NCI-H2196 treated with DMSO at 0.1 percent for 48 hours (cell line): Measurements from ENCODE around the gene MGAT5B.

Experiments used
- DNase-seq: peaks from one replicate; lab custom pipeline; 2025; ENCODE audit not compliant: unreplicated experiment; lab: John Stamatoyannopoulos, UW

Gene MGAT5B

DNA sequence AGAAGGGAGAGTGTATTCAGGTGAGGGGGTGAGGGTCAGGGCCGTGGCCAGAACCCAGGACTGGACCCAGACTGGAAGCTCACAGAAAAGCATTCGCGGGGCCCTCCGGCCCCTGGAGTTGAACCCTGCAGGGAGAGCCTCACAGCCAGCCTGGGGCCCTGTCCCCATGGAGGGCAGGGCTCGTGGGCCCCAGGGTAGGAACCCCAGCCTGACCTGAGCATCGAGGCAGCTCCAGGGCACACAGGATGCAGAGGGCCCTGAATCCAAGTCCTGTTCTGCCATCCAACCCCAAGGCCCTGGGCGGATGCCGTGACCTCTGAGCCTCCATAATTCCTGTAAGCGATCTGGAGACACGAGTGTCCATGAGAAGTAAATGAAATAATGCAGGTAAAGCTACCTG, 79.1 kb downstream of the MGAT5B start:
- DNase-seq, result no peak

- DNase-seq, result no peak
Measured at GRCh38 chr17:76947771-76948170, 79.6 kb downstream of the MGAT5B start.

DNA sequence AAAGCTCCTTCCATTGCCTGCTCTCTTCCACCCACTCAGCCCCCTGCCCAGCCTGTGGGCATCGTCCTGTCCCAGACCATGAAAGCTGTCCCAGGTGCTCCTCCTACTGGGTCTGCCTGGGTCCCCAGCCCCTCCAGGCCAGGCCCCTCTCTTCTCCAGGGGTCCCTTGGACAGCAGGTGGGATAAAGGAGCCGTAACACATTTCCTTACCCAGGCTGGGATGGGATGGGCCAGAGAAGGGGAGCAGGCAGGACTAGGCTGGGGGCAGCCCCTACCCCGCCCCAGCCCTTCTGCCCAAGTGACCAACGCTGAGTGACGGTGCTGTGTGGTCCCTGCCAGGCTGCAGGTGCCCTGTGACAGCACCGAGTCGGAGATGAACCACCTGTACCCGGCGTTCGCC, 80.1 kb downstream of the MGAT5B start:
- DNase-seq, result no peak

DNA sequence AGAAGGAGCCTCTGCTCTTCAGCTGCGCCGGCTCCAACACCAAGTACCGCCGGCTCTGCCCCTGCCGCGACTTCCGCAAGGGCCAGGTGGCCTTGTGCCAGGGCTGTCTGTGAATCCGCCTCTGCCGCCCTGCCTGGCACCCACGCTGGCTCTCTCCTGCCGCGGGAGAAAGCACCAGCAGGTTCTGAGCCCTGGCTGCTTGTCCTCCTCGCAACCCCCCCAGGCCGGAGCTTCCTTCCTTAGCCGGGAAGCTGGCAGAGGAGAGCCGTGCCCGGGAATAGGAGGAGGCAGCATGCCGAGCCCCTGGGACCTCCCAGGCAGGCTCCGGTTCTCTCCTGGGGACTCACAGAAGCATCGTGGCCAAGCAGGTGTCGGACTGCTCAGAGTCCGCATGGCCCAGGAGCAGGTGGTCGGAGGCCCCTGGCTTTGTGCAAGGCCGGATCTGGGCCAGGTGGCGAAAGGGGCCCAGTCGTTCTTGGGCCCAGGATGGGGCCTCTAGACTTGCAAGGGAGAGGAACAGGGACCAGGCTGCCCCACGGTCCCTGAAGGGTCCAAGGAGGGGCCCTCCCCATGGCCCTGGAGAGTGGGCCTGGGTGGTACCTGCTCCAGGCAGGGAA, 80.6 kb downstream of the MGAT5B start:
- DNase-seq, result no peak

- no peak for DNase-seq
Measured at GRCh38 chr17:76949913-76950695, 81.9 kb downstream of the MGAT5B start.

DNA sequence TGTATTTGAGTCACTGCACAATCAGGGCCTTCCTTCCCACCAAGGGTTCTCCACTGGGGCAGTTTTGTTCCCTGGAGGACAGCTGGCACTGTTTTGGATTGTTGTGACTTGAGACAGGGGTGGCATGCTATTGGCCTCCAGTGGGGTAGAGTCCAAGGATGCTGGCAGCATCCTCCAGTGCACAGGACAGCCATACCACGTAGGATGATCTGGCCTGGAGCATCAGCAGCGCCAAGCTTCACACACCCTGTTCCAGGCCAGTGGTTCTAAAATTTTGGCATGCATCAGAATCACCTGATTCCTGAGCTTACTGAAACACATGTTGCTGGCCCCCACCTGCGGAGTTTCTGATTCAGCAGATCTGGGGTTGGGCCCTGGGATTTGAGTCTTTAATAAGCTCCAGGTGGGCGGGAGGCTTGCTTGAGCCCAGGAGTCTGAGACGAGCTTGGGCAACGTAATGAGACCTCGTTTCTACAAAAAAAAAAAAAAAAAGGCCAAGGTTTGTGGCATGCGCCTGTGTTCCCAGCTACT, 83.2 kb downstream of the MGAT5B start:
- DNase-seq, result no peak

DNA sequence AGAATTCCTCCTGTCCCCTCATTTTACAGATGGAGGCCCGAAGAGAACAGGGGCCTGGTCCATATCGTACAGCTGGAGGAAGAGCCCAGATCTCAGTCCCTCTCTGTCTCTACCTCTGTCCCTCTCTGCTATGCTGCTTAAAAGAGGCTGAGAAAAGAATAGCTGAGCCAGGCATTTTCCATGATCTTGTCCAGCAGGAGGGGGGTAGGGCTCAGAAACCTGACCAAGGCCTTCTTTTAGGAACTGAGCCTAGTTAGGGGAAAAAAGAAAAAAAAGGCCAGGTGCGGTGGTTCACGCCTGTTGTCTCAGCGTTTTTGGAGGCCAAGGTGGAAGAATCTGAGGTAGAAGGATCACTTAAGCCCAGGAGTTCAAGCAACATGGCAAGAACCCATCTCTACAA, 84.2 kb downstream of the MGAT5B start:
- DNase-seq, result no peak

GRCh38 chr17:76953066-76953465, 84.9 kb downstream of the MGAT5B start:
- no peak for DNase-seq

DNA sequence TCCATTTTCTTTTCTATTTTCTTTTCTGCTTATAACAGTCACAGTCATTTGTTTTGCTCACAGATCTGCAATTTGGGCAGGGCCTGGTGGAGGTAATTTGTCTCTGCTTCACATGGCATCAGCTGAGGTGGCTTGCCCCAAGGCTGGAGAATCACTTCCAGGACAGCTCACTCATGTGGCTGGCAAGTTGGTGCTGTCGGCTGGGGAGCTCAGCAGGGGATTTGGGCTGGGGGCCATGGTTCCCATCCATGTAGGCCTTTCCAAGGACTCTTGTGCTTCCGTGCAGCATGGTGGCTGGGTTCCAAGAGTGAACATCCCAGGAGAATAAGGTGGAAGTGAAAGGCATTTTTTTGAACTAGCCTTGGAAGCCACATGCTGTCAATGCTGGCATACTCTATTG, 85.7 kb downstream of the MGAT5B start:
- no peak for DNase-seq

- DNase-seq, result no peak
Measured at GRCh38 chr17:76955191-76955590, 87.0 kb downstream of the MGAT5B start.

DNA sequence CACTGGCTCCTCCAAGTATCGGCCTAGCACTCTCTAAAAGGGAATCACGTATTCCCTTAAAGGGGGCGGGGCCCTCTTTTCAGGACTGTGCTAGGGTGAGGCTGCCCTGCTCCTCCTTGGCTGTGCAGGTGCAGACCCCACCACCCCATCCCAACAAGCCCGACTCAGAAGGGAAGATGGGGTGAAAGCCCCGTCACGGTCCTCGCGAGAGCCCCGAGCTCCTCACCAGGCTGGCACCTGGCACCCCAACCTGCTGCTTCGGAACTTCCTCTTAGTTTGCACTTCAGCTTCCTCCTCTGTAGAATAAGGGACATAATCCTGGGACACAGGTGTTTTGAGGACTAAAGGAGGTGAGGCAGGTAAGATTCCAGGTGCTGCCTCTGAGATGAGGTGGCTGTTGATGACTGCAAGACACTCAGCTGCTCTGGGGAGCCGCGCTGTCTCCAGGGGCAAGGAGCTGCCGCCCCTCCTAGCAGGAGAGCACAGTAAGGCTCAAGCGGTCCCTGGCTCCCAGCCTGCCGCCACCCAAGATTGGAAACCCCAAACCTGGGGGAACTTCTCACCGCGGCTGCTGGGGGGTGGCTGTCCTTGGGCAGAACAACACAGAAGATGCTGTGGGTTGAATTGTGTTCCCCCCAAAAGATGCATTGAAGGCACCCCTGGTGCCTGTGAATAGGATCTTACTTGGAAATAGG, 88.8 kb downstream of the MGAT5B start:
- no peak for DNase-seq

- DNase-seq, result no peak
Measured at GRCh38 chr17:76957678-76958464, 89.7 kb downstream of the MGAT5B start.

DNA sequence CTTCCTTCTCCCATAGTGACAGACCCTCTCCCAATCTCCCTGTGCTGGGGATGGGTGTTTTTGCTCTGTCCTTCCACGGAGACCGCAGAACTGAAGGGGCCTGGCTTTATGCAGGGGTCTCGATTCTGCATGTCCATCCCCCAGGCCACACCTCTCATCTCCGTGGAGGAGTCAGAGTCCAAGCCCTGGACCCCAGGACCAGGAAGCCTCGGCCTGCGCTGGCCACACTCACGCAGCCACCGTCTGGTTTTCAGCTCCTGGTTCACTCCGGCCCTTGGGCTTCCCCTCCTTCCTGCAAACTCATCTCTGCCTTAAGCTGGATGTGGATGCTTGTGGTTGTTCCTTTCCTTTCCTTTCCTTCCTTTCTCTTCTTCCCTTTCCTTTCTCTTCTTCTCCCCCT, 90.8 kb downstream of the MGAT5B start:
- DNase-seq, result no peak

DNA sequence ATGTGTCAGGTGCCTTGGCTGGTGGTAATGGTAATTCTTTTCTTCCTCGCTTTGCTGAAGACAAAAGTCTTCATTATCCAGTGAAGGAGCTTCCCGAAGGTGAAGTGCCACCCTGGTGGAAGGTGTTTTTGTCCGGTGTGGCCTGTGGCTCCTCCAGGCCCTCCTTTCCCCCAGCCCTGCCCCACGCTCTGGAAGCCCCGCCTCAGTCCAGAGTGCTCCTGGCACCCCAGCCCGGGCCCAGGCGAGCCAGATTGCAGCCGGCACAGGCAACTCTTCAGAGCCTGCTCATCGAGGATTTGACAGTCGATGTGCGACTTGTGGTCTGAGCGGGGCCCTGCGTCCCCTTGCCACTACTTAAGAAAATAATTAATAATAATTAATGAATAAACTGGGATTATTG, 93.7 kb downstream of the MGAT5B start:
- DNase-seq, result no peak

- no peak for DNase-seq
Measured at GRCh38 chr17:76962858-76963257, 94.7 kb downstream of the MGAT5B start.

- DNase-seq, result no peak
Measured at GRCh38 chr17:76966016-76966415, 97.8 kb downstream of the MGAT5B start.

DNA sequence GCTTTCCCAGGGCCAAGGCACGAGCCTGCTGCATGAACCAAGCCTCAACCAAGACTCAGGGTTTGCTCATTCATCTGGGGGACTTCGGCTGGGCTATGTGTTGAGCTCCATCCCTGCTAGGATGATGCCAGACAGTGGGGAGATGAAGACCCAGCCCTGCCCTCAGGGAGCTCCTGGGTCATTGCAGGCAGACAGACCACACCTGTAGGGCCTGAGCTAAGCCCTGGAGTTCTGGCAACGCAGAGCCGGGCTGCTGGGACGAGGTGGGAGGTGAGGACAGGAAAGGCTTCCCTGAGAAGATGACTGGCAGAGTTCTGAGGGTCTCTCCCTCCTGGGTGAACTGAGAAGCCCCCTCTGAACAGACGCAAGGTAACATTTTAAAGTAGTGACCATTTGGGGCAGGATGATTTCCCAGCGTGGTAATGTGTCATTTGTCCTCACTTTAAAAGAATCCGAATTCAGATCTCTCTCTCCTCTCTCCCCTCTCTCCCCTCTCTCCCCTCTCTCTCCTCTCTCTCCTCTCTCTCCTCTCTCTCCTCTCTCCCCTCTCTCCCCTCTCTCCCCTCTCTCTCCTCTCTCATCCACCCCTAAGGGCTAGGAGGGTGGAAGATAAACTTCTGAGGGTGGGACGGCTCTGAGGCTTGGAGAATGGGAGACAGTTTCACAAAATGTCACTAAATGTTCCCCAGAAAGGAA, 98.4 kb downstream of the MGAT5B start:
- no peak for DNase-seq

GRCh38 chr17:76967762-76968161, 99.6 kb downstream of the MGAT5B start:
- no peak for DNase-seq

DNA sequence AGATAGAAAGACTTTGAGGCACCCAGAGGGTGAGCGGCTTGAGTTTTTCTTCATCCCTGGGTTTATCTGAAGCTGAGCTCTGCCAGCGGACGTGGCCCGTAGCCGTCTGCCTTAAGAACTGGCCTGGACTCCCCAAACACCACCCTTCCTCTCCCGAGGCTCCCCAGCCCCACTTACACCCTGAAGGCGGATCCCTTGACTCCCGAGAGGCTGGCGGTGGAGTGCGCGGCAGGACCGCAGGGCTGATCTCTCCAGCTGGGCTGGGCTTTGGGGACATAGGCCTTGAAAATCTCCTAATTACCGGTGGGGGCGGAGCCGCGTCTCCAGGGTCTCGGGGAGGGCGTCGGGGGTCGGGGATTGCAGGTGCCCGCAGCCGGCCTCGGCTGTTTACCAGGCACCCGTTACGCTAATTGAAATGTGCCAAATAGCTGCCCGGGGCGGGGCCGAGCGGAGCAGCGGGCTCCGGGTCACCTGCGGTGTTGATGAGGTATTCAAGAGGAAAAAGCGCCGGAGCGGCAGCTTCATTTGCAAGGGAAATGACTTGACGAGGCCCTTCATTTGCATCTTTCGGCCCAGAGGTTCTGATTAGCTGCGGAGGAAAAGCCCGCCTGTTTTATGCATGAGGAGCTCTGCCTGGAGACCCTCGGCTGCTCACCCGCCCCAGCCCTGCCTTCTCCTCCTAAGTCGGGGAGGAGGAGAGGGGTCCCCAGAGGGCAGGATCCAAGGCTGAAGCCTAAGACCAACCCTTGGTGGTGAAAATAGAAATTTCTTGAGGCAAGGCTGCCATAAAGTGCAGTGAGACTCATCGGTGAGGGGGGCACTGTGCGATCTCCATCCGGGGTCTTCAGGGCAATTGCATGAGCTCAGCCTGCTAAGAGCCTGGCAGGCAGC, 100.7 kb downstream of the MGAT5B start:
- DNase-seq, result peak; percentile 93
